Central memory CD4-positive, alpha-beta T cell (primary cell): Measurements from ENCODE around the gene XNDC1N.

Experiments used
- DNase-seq: peaks from one replicate; pipeline ENCODE4 v3.0.0; 2022
- total RNA-seq, 3 experiments: gene quantifications; one replicate each; lab custom pipeline; 2026; lab: John Stamatoyannopoulos, UW

XNDC1N gene, protein sequence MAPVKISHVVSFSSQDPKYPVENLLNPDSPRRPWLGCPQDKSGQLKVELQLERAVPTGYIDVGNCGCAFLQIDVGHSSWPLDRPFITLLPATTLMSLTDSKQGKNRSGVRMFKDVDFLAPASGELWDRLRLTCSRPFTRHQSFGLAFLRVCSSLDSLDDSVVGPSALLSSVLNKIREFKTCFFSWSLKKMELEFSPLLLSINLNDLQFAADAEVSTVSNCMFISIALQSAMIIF
- total RNA-seq, result 3.6 to 12.3 (median 7.1) reads per million in 3 experiments

GRCh38 chr11:71927820-71928736 lies at the start of gene XNDC1N:
Gene XNDC1N, minus strand, starts transcription at chr11:71928594. Its CDS starts 5,241 bp downstream, at chr11:71923353.
- DNase-seq, result peak; percentile 56

DNA sequence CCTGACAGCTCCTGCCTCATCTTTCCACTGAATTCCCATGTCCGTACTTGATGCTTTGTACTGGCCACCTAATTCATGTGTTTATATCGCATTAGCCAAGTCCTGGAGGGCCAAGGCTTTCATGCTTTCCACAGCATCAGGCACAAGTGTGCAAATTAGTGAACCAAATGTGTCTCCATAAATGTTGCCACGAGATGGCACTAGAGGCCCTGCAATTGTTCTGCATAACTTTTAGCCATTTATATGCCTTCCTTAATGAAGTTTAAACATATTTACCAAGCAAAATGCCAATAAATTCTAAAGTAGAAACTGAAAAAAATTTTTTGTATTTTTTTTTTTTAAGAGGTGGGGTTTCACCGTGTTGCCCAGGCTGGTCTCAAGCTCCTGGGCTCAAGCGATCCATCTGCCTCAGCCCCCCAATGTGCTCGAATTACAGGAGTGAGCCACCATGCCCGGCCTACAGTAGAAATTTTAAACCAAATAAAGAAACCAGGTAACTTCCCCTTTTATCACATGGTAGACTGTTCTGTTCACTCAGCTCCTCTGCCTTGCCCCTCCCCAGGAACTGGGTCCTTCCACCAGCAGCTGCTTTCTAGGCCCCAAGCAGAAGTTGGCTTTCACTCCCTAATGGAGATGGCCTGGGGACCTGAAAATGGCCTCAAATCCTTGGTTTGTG lies 49.5 kb upstream of the XNDC1N start:
- peak; percentile 18 for DNase-seq

GRCh38 chr11:71977090-71977489 lies 48.7 kb upstream of the XNDC1N start:
- DNase-seq, result no peak

GRCh38 chr11:71976551-71976950 lies 48.2 kb upstream of the XNDC1N start:
- DNase-seq, result no peak

DNA sequence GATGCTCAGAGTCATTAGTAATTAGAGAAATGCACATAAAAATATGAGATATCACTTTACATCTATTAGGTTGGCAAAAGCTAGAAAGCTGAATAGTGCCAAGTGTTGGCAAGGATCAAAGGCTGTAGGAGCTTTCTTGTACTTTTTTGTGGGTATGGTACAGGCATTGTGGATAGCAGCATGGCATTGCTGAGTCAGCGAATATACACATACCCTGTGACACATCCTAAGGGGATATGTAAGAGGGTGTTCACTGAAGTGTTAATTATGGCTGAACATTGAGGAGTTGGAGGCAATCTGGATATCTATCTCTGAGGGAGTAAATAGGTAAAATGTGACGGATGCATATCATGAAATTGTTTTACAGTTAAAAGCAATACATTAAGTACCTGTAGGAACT lies 43.3 kb upstream of the XNDC1N start:
- DNase-seq, result no peak

DNA sequence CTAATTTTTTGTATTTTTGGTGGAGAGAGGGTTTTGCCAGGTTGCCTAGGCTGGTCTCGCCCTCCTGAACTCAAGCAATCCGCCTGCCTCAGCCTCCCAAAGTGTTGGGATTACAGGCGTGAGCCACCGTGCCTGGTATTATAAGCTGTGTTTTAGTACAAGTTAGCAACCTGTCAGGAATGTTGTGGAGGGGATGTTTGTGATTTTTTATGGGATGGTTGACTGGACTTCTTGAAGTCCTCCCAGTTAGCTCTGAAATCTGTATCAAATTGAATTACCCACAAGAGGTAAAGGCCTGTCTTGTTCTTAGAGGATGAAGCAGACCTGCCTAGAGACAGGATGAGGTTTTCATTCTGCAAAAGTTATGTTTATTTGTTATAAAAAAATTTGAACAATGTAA lies 36.2 kb upstream of the XNDC1N start:
- no peak for DNase-seq

DNA sequence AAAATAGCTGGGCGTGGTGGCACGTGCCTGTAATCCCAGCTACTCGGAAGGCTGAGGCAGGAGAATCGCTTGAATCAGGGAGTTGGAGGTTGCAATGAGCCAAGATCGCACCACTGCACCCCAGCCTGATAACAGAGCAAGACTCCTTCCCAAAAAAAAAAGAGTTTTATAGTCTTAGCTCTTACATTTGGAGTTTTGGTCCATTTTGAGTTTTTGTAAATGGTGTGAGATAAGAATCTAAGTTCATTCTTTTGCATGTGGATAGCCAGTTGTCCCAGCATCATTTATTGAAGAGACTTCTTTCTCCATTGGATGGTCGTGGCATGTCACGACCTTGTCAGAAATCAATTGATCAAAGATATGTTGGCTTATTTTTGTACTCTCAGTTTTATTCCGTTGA lies 35.1 kb upstream of the XNDC1N start:
- DNase-seq, result no peak

GRCh38 chr11:71962428-71963038 lies 34.1 kb upstream of the XNDC1N start:
- no peak for DNase-seq

DNA sequence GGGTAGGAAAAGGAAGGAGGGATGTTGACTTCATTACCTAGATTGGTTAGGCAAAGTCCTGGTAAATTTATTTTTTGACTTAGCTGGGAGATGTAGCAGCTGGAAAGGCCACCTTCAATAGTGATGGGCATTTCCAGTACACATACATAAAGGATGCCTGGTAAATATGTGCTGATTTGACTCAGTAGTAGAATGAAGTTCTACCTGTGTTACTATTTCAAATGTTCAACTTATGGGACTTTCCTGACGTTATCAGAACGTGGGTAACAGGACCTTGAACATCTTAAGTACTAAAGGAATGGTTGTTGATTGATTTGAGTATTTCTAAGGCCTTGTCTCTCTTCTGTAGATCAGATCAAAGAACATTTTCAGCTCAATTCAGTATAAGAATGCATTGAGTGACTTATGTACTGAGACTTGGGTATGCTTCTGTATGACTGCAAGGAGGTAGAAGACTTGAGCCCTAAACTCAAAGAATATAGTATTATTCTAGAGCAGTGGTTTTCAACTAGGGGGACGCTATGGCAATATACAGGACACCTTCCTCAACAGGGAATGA lies 27.6 kb upstream of the XNDC1N start:
- no peak for DNase-seq

DNA sequence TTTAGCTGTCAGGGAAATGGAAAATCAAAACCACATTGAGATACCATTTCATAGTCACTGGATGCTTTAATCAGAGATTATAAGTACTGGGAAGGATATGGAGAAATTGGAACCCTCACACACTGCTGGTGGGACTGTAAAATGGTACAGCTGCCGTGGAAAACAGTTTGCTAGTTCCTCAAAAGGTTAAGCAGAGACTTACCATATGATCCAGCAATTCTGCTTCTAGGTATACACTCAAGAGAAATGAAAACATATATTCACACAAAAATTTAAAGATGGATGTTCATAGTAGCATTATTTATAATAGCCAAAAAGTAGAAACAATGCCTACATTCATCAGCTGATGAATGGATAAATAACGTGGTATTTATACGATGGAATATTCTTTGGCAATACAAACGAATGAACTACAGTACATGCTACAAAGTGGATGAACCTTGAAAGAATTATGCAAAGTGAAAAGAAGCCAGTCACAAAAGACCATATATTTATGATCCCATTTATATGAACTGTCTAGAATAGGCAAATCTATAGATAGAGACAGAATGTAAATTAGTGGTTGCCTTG lies 23.4 kb upstream of the XNDC1N start:
- no peak for DNase-seq

- no peak for DNase-seq
Measured at GRCh38 chr11:71949034-71949433, 20.6 kb upstream of the XNDC1N start.

GRCh38 chr11:71948314-71949027 lies 20.1 kb upstream of the XNDC1N start:
- no peak for DNase-seq

DNA sequence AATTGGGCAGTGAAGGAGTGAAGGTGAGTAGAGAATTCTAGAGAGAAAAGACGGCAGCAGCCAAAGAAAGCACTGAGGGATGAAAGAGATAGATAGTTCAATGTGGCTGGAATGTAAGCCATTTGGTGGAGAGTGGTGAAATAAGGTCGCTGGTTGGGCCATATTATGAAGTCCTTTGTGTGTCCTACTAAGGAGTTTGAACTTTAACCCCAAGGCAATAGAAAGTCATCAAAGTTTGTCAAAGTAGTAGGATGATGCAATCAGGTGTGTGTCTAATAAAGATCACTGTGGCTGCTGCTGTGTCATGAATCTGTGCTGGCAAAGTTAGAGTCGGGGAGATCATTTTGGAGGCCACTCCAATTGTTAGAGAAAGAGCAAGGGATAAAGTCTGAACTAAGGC lies 19.1 kb upstream of the XNDC1N start:
- DNase-seq, result no peak

DNA sequence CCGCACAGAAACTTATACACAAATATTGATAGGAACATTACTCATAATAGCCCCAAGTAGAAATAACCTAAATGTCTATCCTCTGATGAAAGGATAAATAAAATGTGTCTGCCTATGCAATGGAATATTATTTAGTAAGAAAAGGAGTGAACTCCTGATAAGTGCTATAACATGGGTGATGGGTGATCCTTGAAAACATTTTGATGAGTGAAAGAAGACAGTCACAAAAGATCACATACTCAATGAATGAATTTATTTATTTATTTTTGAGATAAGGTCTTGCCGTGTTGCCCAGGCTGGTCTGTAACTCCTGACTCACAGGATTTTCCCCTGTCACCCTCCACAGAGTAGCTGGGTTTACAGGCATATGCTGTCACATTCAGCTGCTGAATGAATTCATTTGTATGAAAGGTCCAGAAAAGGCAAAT lies 17.8 kb upstream of the XNDC1N start:
- no peak for DNase-seq

DNA sequence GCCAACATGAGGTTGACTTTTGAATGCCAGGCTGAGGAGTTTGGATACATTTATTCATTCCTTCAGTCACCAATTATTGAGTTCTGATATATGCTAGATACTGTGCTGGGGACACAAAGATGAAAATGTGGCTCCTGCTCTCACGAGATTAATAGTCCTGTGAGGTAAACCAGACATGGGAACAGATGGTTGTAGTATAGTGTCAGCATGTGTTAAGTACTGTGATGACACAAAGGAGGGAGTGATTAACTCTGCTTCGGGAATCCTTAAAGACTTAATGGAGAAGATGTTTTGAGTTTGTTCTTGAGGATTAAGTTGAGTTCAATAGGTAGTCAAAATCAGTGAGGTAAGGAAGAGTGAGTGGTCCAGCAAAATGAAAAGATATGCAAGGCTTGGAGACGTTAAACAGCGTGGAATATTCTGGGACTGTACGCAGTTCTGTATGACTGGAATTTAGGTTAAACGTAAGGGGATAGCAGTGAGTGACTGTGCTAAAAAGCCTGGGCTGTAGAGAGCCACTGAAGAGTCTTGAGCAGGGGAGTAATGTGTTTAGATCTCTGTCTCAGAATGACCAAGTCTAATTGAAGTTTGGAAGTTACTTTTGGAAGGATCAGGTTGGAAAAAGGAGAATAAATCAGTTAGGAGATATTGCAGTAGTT lies 12.3 kb upstream of the XNDC1N start:
- DNase-seq, result no peak

- no peak for DNase-seq
Measured at GRCh38 chr11:71937826-71938225, 9.4 kb upstream of the XNDC1N start.

- DNase-seq, result no peak
Measured at GRCh38 chr11:71936825-71937224, 8.4 kb upstream of the XNDC1N start.

GRCh38 chr11:71935338-71935925 lies 7.0 kb upstream of the XNDC1N start:
- no peak for DNase-seq

DNA sequence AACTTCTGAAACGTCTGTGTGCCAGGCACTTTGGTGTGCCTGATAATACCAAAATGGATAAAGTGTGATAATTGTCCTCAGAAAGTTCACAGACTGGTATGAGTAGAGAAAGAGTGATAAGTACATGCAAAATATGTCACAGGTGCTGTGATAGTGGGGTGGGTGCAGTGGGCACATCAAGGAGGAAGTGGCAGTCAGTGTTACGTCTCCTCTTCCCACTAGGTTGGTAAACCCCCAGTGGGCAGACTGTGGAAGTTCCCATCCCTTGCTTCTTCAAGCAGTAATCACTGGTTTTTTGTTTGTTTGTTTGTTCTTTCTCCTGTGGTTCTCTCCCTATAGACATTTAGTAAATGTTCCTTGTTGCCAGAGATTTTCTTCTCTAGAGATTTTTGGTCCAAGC lies 5.8 kb upstream of the XNDC1N start:
- DNase-seq, result no peak

GRCh38 chr11:71933141-71933933 lies 4.9 kb upstream of the XNDC1N start:
- DNase-seq, result no peak
